Heart left ventricle (tissue), 16 donors: ENCODE data around the gene PRDM5. TPM values are rescaled to one million over a fixed set of nuclear protein-coding genes. Genes with fewer than 3 reads are reported as not detected.

ENCODE experiments used
- ATAC-seq, 4 donors: fragments of 200-7000 bp; cut with Tn5 transposase; one replicate each; pipeline ENCODE4 v1.9.1; 2020 to 2022; ENCODE audit warnings: moderate library complexity in 4 of 4, mild to moderate bottlenecking in 3 of 4, moderate number of reproducible peaks in 1 of 4
- DNase-seq, 5 donors: peaks; one replicate each; pipeline ENCODE4 v3.0.0-alpha.2; 2020
- H3K27ac ChIP-seq, 12 donors: fragments of 200-600 bp; sonication (generic) in 4 of 12; one replicate each; pipeline versions ENCODE4 v1.5.0 to v1.8.0; 2016 to 2022; ENCODE audit warnings: mild to moderate bottlenecking in 2 of 12
- H3K27me3 ChIP-seq, 9 donors: fragments of 200-600 bp; sonication (generic) in 2 of 9; one replicate each; pipeline versions ENCODE4 v1.5.1 to v1.8.0; 2016 to 2022; ENCODE audit warnings: mild to moderate bottlenecking in 3 of 9
- H3K36me3 ChIP-seq, 9 donors: fragments of 200-600 bp; sonication (generic) in 2 of 9; one replicate each; pipeline versions ENCODE4 v1.5.0 to v1.8.0; 2018 to 2022; ENCODE audit warnings: mild to moderate bottlenecking in 2 of 9
- H3K4me1 ChIP-seq, 12 donors: fragments of 200-600 bp; sonication (generic) in 4 of 12; one replicate each; pipeline versions ENCODE4 v1.5.0 to v1.8.0; 2016 to 2022; ENCODE audit warnings: mild to moderate bottlenecking in 3 of 12
- H3K4me3 ChIP-seq, 12 donors: fragments of 200-600 bp; sonication (generic) in 4 of 12; one replicate each; pipeline versions ENCODE4 v1.5.0 to v1.8.0; 2017 to 2022; ENCODE audit warnings: mild to moderate bottlenecking in 9 of 12, moderate library complexity in 4 of 12
- H3K9me3 ChIP-seq, 12 donors: fragments of 200-600 bp; sonication (generic) in 4 of 12; one replicate each; pipeline versions ENCODE4 v1.5.0 to v1.8.0; 2016 to 2022; ENCODE audit warnings: mild to moderate bottlenecking in 1 of 12
- CTCF ChIP-seq, 12 donors: fragments of 200-600 bp; sonication (generic) in 4 of 12; IDR thresholded peaks; one replicate each; pipeline versions ENCODE4 v1.5.0 to v1.8.0; 2018 to 2022; ENCODE audit warnings: antibody characterized with exemption in 12 of 12, mild to moderate bottlenecking in 5 of 12
- POLR2A ChIP-seq, 2 donors: fragments of 450-650 bp; IDR thresholded peaks; one replicate each; pipeline ENCODE4 v1.6.1; 2017; ENCODE audit warnings: antibody characterized with exemption in 2 of 2, mild to moderate bottlenecking in 2 of 2, moderate library complexity in 2 of 2
- WGBS, 4 donors: extraction: QIAGEN DNeasy Blood & Tissue Kit in 2 of 4; methylation state at CpG; one replicate each; pipeline versions ENCODE4 v1.1.5 to v1.1.7; 2013 to 2018; 5-methylcytosine and 5-hydroxymethylcytosine counted together
- intact Hi-C, 10 donors: fragments of 100-400 bp; cut with DNase I; formaldehyde crosslinking; loops; one replicate each; pipeline versions ENCODE4 v1.11.1 to v1.14.2; 2022
- long read RNA-seq, 3 donors: library from polyadenylated mRNA; unstranded; transcript quantifications; one replicate each; pipeline ENCODE4 v2.0.0, GENCODE V29; 2020 to 2021
- polyA plus RNA-seq, 2 donors: library from polyadenylated mRNA; stranded (reverse); fragments of 200-250 nt; gene quantifications; one replicate each; pipeline ENCODE4 v1.2.3, GENCODE V29; 2013
- total RNA-seq, 9 donors: library from RNA; depleted of rRNA in 2 of 9; stranded (reverse); fragments of >200 nt in 2 of 9; fragmentation: NEBNext Ultra II Directional in 3 of 9; extraction: Animal tissue kit (Norgen Biotek cat#: 25700) in 3 of 9; gene quantifications; one replicate each; pipeline versions ENCODE4 v1.1.0 to v1.2.4, GENCODE V29; 2016 to 2023
- donor health status: ischemic (EF 13 %, LVEDD 7.1; RV severe dilation, severe dysfunction).
- donor health status: healthy with polysubstance abuse.
- donor health status: DM: no; HTN: yes; CAD: no.
- donor health status: DM: no; HTN: no; CAD: no.
- donor health status: ischemic (EF 25% LVEDD 6.9; RV normal size, moderate dysfunction).
- donor health status: ischemic (EF 25% LVEDD 5.7; RV mildly dilated, moderate dysfunction).
- donor health status: healthy.
- donor health status: DM: yes; HTN: yes; CAD: no.
- donor health status: ischemic (EF 35%, LVEDD 5.7; RV mildly dilated, moderate dysfunction).
- donor health status: nonischemic (EF 11% LVEDD 7.7; RV severe dilation, severe dysfunction).
- donor health status: DM: yes; HTN: yes; CAD: no.
- donor health status: PGD.
- donor health status: ischemic (EF 29% LVEDD 5.4; RV normal size, mild dysfunction).
- donor health status: nonischemic (EF 23%, LVEDD 6.1; RV moderate dilation, normal function).

The PRDM5 gene
- total RNA-seq (10 to 100 TPM in 5 of 9 donors, 1 to 10 TPM in 4; 4.9 to 19.7 (median 12.0) TPM), polyA plus RNA-seq (1 to 10 TPM; 2.0 to 2.1 TPM)
- long read RNA-seq, donor 1, full-length matches to known transcripts = 4 of 12 reads
- long read RNA-seq, donor 1, partial matches to known transcripts = 5 of 12 reads
- long read RNA-seq, donor 1, other reads (novel, unspliced or antisense) = 3 of 12 reads
- long read RNA-seq, donor 2, full-length matches to known transcripts = 4 of 18 reads
- long read RNA-seq, donor 2, partial matches to known transcripts = 10 of 18 reads
- long read RNA-seq, donor 2, other reads (novel, unspliced or antisense) = 4 of 18 reads
- long read RNA-seq, donor 3, full-length matches to known transcripts = 1 of 12 reads
- long read RNA-seq, donor 3, partial matches to known transcripts = 7 of 12 reads
- long read RNA-seq, donor 3, other reads (novel, unspliced or antisense) = 4 of 12 reads

- WGBS, 4 donors = 0 to 1% (median 1%) methylated on average over 27 to 86 of the region's 86 CpGs
- peak; percentile 49 to 84 (median 78) for ATAC-seq
- Histone ChIP-seq H3K9me3 (no peaks in the 10 kb centered on the region), H3K36me3 (no peaks in the 10 kb centered on the region), H3K4me3 (peak within 1 kb of the TSS; percentile 61 to 97 (median 81)), H3K4me1 (peaks cover 0 to 44% (median 32%) of the 10 kb centered on the region in 12 donors), H3K27me3 (peaks cover 0 to 20% (median 0%) of the 10 kb centered on the region in 9 donors), H3K27ac (peak within 1 kb of the TSS; percentile 84 to 98 (median 95))
- peak; percentile 69 to 82 (median 73) for DNase-seq
- intact Hi-C loops = loop anchor here in 8 of 10 donors (5.0 to 10.0 kb wide), 7 partner anchors 100 to 208 kb away; partner anchors contain the start of gene NDNF (in 8 of the 8)
- TF ChIP-seq POLR2A (IDR thresholded peaks at IDR 0.05) = no peak
- TF ChIP-seq CTCF (IDR thresholded peaks at IDR 0.05) = peak in 4 of 12 donors; percentile 21 to 34 (median 28)
Measured at GRCh38 chr4:120922381-120923206, at the start of gene PRDM5. PRDM5 (minus strand) TSS chr4:120922726; CDS start chr4:120922608, 118 bp downstream.

- WGBS, 4 donors = 69 to 84% (median 81%) methylated on average over 1 of the region's 1 CpG
- ATAC-seq = no peak
- DNase-seq = no peak
Measured at GRCh38 chr4:120971884-120972283, 49.4 kb upstream of the PRDM5 start.

GRCh38 chr4:120965938-120966337 lies 43.4 kb upstream of the PRDM5 start:
- Histone ChIP-seq H3K9me3 (no peaks in the 10 kb centered on the region), H3K27ac (no peak overlapping the region), H3K4me3 (no peak overlapping the region), H3K27me3 (no peaks in the 10 kb centered on the region), H3K36me3 (no peaks in the 10 kb centered on the region), H3K4me1 (no peaks in the 10 kb centered on the region)
- DNase-seq = no peak
- intact Hi-C loops = loop anchor here in 1 of 10 donors (10.0 kb wide), 1 partner anchor 811 kb away; no protein-coding TSS in a partner anchor
- 73 to 79% (median 78%) methylated on average over 4 of the region's 4 CpGs for WGBS, 4 donors
- ATAC-seq = no peak
- TF ChIP-seq POLR2A (IDR thresholded peaks at IDR 0.05) (no peak), CTCF (IDR thresholded peaks at IDR 0.05) (no peak)

More at GRCh38 chr4:120971884-120972283, 49.4 kb upstream of the PRDM5 start:
- TF ChIP-seq CTCF (IDR thresholded peaks at IDR 0.05) = no peak
- TF ChIP-seq POLR2A (IDR thresholded peaks at IDR 0.05) = no peak
- Histone ChIP-seq H3K36me3 (no peaks in the 10 kb centered on the region), H3K9me3 (no peaks in the 10 kb centered on the region), H3K27ac (no peak overlapping the region), H3K4me1 (no peaks in the 10 kb centered on the region), H3K4me3 (no peak overlapping the region), H3K27me3 (no peaks in the 10 kb centered on the region)
- intact Hi-C loops = no loop called here
